GM12878 (cell line): ENCODE data around the gene SBK2. TPM values are rescaled to one million over a fixed set of nuclear protein-coding genes. Genes with fewer than 3 reads are reported as not detected.

Source experiments
- ATAC-seq: fragments of 200-7000 bp; cut with Tn5 transposase; 3 replicates; pipeline ENCODE4 v1.9.1; 2020; ENCODE audit warnings: mild to moderate bottlenecking, moderate library complexity
- BruUV-seq: library from RNA; stranded (reverse); fragments of 400-500 nt; replicated peaks from 2 replicates; lab custom pipeline; 2021; lab: Mats Ljungman, UMichigan
- CTCF ChIA-PET: fragments of 300-600 bp; sonication (Branson Sonifier 250); formaldehyde crosslinking; extraction: SDS; loops from one replicate; lab custom pipeline; 2021; ENCODE audit warnings: inconsistent platforms; lab: Yijun Ruan, JAX
- POLR2A ChIA-PET: fragments of 350-600 bp; formaldehyde crosslinking; extraction: SDS; loops from one replicate; lab custom pipeline; 2021; ENCODE audit warnings: inconsistent platforms; lab: Charles Lee
- RAD21 ChIA-PET: fragments of 300-600 bp; sonication (Branson Sonifier 250); formaldehyde crosslinking; loops from one replicate; lab custom pipeline; 2023; ENCODE audit warnings: antibody characterized with exemption; ENCODE audit not compliant: unreplicated experiment; lab: Charles Lee
- SMC1A ChIA-PET: fragments of 300-600 bp; sonication (Branson Sonifier 250); formaldehyde crosslinking; loops from one replicate; lab custom pipeline; 2023; ENCODE audit not compliant: unreplicated experiment, uncharacterized antibody; lab: Charles Lee
- DNase-seq: peaks from one replicate; pipeline ENCODE4 v3.0.0-alpha.2; 2011; ENCODE audit warnings: low read depth, low spot score
- FAIRE-seq: peaks from 3 replicates; lab custom pipeline; 2011; peaks lifted over from hg19 to GRCh38; lab: Jason Lieb, UNC
- H2AFZ ChIP-seq: 2 replicates; pipeline ENCODE4 v1.6.0; 2011; ENCODE audit warnings: low read depth, low read length, control low read depth; ENCODE audit not compliant: control insufficient read depth
- H3K27ac ChIP-seq: 2 replicates; pipeline ENCODE4 v1.5.1; 2011; ENCODE audit warnings: control low read depth; ENCODE audit not compliant: control insufficient read depth, insufficient read depth
- H3K27me3 ChIP-seq, 2 experiments: replicated peaks in 1 of 2; 2 replicates each; pipeline versions ENCODE4 v1.6.0 to v1.6.1; 2011; ENCODE audit warnings: low read length in 1 of 2; ENCODE audit not compliant: control insufficient read depth in 2 of 2, insufficient read depth in 2 of 2
- H3K36me3 ChIP-seq, 2 experiments: 2 replicates each; pipeline ENCODE4 v1.5.1; 2011; ENCODE audit warnings: low read length in 1 of 2; ENCODE audit not compliant: control insufficient read depth in 2 of 2, insufficient read depth in 2 of 2
- H3K4me1 ChIP-seq: 2 replicates; pipeline ENCODE4 v1.6.1; 2011; ENCODE audit warnings: mild to moderate bottlenecking, low read length, moderate library complexity, mixed read lengths; ENCODE audit not compliant: control insufficient read depth, insufficient read depth
- H3K4me2 ChIP-seq: 2 replicates; pipeline ENCODE4 v1.6.0; 2011; ENCODE audit warnings: control low read depth; ENCODE audit not compliant: control insufficient read depth, insufficient read depth
- H3K4me3 ChIP-seq: fragments of 200-600 bp; sonication (generic); 2 replicates; pipeline ENCODE4 v1.5.1; 2016
- H3K79me2 ChIP-seq: 2 replicates; pipeline ENCODE4 v1.6.0; 2011; ENCODE audit warnings: low read length; ENCODE audit not compliant: control insufficient read depth, insufficient read depth
- H3K9ac ChIP-seq: 2 replicates; pipeline ENCODE4 v1.8.0; 2011; ENCODE audit warnings: low read length, control low read depth, mixed read lengths; ENCODE audit not compliant: control insufficient read depth, insufficient read depth
- H3K9me3 ChIP-seq: replicated peaks from 3 replicates; pipeline ENCODE4 v1.5.1; 2011; ENCODE audit warnings: mild to moderate bottlenecking, low read length; ENCODE audit not compliant: control insufficient read depth, insufficient read depth
- H4K20me1 ChIP-seq: 2 replicates; pipeline ENCODE4 v1.6.0; 2011; ENCODE audit not compliant: control insufficient read depth, insufficient read depth
- ATF7 ChIP-seq: fragments of 450-650 bp; IDR thresholded peaks from 2 replicates; pipeline ENCODE4 v1.6.1; 2016; ENCODE audit warnings: low read depth, mild to moderate bottlenecking
- BMI1 ChIP-seq: fragments of 450-650 bp; IDR thresholded peaks from 2 replicates; pipeline ENCODE4 v1.6.1; 2016; ENCODE audit warnings: mild to moderate bottlenecking, moderate library complexity, borderline replicate concordance
- CHD1 ChIP-seq: IDR thresholded peaks from 2 replicates; pipeline ENCODE4 v1.6.1; 2012; ENCODE audit warnings: low read depth, low read length, improper control_type of control experiment
- CHD2 ChIP-seq: IDR thresholded peaks from 2 replicates; pipeline ENCODE4 v1.6.1; 2011; ENCODE audit warnings: low read depth, low read length, improper control_type of control experiment, borderline replicate concordance
- EGR1 ChIP-seq, 2 experiments: IDR thresholded peaks; 1 replicate in 1 of 2; 2 replicates in 1 of 2; pipeline ENCODE4 v1.6.1; 2011 to 2012; ENCODE audit warnings: low read depth in 2 of 2, low read length in 2 of 2, borderline replicate concordance in 1 of 2, mild to moderate bottlenecking in 1 of 2, moderate library complexity in 1 of 2
- FOXM1 ChIP-seq: IDR thresholded peaks from 2 replicates; pipeline ENCODE4 v1.6.1; 2012; ENCODE audit warnings: low read depth, mild to moderate bottlenecking, inconsistent platforms, low read length, moderate library complexity
- HDAC2 ChIP-seq: fragments of 200-600 bp; sonication (generic); IDR thresholded peaks from 2 replicates; pipeline ENCODE4 v1.6.1; 2017
- MTA3 ChIP-seq: IDR thresholded peaks from 2 replicates; pipeline ENCODE4 v1.6.1; 2012; ENCODE audit warnings: low read length, inconsistent platforms, borderline replicate concordance
- NFIC ChIP-seq: IDR thresholded peaks from 2 replicates; pipeline ENCODE4 v1.6.1; 2012; ENCODE audit warnings: low read depth, mild to moderate bottlenecking, inconsistent platforms, low read length, moderate library complexity
- RAD51 ChIP-seq: fragments of 450-650 bp; IDR thresholded peaks from 2 replicates; pipeline ENCODE4 v1.6.1; 2016; ENCODE audit warnings: moderate library complexity, mild to moderate bottlenecking, inconsistent platforms
- RELA ChIP-seq: fragments of 450-650 bp; IDR thresholded peaks from 2 replicates; pipeline ENCODE4 v1.8.0; 2014; ENCODE audit warnings: borderline replicate concordance; ENCODE audit not compliant: partially characterized antibody
- SIX5 ChIP-seq: IDR thresholded peaks from 2 replicates; pipeline ENCODE4 v1.6.1; 2011; ENCODE audit warnings: mild to moderate bottlenecking, low read depth, low read length, moderate library complexity; ENCODE audit not compliant: severe bottlenecking
- USF2 ChIP-seq: IDR thresholded peaks from 2 replicates; pipeline ENCODE4 v1.6.1; 2011; ENCODE audit warnings: low read depth, low read length, improper control_type of control experiment, borderline replicate concordance
- WRNIP1 ChIP-seq: IDR thresholded peaks from 2 replicates; pipeline ENCODE4 v1.6.1; 2011; ENCODE audit warnings: low read depth, low read length, improper control_type of control experiment, borderline replicate concordance
- ZBTB40 ChIP-seq: fragments of 450-650 bp; IDR thresholded peaks from 2 replicates; pipeline ENCODE4 v1.6.1; 2016; ENCODE audit warnings: mild to moderate bottlenecking, moderate library complexity, borderline replicate concordance
- ZNF217 ChIP-seq: fragments of 450-650 bp; IDR thresholded peaks from 2 replicates; pipeline ENCODE4 v1.6.1; 2017; ENCODE audit warnings: antibody characterized with exemption, mild to moderate bottlenecking
- WGBS: methylation state at CpG from one replicate; pipeline ENCODE4 v1.1.6; 2016; ENCODE audit warnings: low lambda C conversion rate; ENCODE audit not compliant: insufficient replicate concordance, insufficient coverage; ENCODE audit errors: missing lambda C conversion rate; 5-methylcytosine and 5-hydroxymethylcytosine counted together
- in situ Hi-C: fragments of 300-500 bp; cut with MboI; formaldehyde crosslinking; loops from 9 replicates; pipeline ENCODE4 v1.14.3; 2018; ENCODE audit warnings: mixed read lengths
- intact Hi-C: fragments of 100-400 bp; cut with micrococcal nuclease; formaldehyde crosslinking; loops from one replicate; pipeline ENCODE4 v1.14.2; 2022; ENCODE audit not compliant: unreplicated experiment
- polyA plus RNA-seq, 11 experiments: library from polyadenylated mRNA; depleted of rRNA in 4 of 11; unstranded in 6 of 11; stranded (reverse) in 5 of 11; fragments of >200 nt; fragmentation: Nextera tagmentation in 4 of 11; fragmentation: Illumina TruSeq in 1 of 11; extraction: Ambion mirVana in 4 of 11; extraction: Trizol in 1 of 11; gene quantifications; 1 replicate in 1 of 11; 2 replicates in 10 of 11; pipeline versions ENCODE4 v1.2.1 to v1.2.3, GENCODE V29; 2011 to 2016; ENCODE audit warnings: inconsistent platforms in 2 of 11, missing spikeins in 2 of 11, low read depth in 1 of 11
- total RNA-seq, 4 experiments: library from RNA; depleted of rRNA in 3 of 4; stranded (reverse); fragments of >200 nt in 3 of 4; fragmentation: Illumina TruSeq in 1 of 4; extraction: Trizol in 1 of 4; gene quantifications; 2 replicates each; pipeline versions ENCODE4 v1.2.1 to v1.2.3, GENCODE V29; 2013 to 2021
- TF ChIP-seq, protein P1 (sequence below): fragments of 450-650 bp; conservative IDR thresholded peaks from 2 replicates; pipeline ENCODE4 v1.6.1; 2017; ENCODE audit warnings: mild to moderate bottlenecking, moderate library complexity

The SBK2 gene
- total and polyA plus RNA-seq, 10 of the 15 experiments (the other 5 are each of a cell fraction or from before 2014, with no cell fraction given): not detected

DNA sequence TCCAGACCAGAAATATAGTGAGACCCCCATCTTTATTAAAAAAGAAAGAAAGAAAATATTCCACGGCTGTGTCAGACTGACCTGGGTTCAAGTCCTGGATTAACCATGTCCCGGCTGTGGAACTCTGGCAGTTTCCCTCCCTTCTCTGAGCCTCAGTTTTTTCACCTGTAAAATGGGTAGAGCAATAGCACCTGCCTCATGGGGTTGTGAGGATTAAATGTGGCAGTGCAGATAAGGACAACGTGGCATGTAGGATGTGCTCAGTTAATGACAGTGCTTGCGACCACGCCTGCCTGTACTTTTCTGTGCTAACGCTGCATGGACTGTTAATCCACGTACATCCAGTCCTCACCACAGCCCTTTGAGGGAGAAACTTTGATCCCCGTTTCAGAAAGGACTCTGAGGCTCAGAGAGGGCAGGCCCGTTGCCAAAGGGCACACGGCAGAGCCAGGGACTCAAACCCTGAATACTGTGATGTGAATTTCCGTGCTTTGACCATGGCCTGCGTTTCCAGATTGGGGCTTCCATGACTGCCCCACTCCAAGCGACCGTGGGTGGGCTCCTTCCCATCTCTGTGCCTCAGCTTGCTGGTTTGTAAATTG, 16.1 kb downstream of the SBK2 start:
- Histone ChIP-seq H3K9ac (no peak overlapping the region), H3K4me3 (no peak overlapping the region), H3K4me2 (no peak overlapping the region), H4K20me1 (no peaks in the 10 kb centered on the region), H3K27ac (no peak overlapping the region), H3K36me3 (no peaks in the 10 kb centered on the region), H3K27me3 (no peaks in the 10 kb centered on the region), H2AFZ (no peak overlapping the region), H3K9me3 (no peaks in the 10 kb centered on the region), H3K4me1 (0 out of 2 replicates have a peak, but pooled peaks cover 4% of the 10 kb centered on the region), H3K79me2 (no peaks in the 10 kb centered on the region)
- TF ChIP-seq, protein P1, sequence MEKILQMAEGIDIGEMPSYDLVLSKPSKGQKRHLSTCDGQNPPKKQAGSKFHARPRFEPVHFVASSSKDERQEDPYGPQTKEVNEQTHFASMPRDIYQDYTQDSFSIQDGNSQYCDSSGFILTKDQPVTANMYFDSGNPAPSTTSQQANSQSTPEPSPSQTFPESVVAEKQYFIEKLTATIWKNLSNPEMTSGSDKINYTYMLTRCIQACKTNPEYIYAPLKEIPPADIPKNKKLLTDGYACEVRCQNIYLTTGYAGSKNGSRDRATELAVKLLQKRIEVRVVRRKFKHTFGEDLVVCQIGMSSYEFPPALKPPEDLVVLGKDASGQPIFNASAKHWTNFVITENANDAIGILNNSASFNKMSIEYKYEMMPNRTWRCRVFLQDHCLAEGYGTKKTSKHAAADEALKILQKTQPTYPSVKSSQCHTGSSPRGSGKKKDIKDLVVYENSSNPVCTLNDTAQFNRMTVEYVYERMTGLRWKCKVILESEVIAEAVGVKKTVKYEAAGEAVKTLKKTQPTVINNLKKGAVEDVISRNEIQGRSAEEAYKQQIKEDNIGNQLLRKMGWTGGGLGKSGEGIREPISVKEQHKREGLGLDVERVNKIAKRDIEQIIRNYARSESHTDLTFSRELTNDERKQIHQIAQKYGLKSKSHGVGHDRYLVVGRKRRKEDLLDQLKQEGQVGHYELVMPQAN: no peak
- no peak for TF ChIP-seq SIX5
- no peak for TF ChIP-seq CHD2
- TF ChIP-seq BMI1: no peak
- TF ChIP-seq ZNF217: no peak
- no peak for TF ChIP-seq HDAC2
- TF ChIP-seq USF2: no peak
- no peak for TF ChIP-seq MTA3
- no peak for TF ChIP-seq ATF7
- no peak for TF ChIP-seq FOXM1
- TF ChIP-seq CHD1: no peak
- no peak for TF ChIP-seq RELA
- TF ChIP-seq EGR1 (IDR thresholded peaks at IDR 0.05; ENCODE audit: borderline replicate concordance in 1 of 2, low read depth in 2 of 2, low read length in 2 of 2): no peak
- TF ChIP-seq NFIC: no peak
- no peak for TF ChIP-seq RAD51
- no peak for TF ChIP-seq WRNIP1
- TF ChIP-seq ZBTB40: no peak
- RAD21 ChIA-PET: no interaction called here
- CTCF ChIA-PET: interaction anchor here (1.1 kb wide), 1 partner anchor 112 kb away, joined by 6 read pairs; no protein-coding TSS in a partner anchor
- DNase-seq (no peak), FAIRE-seq (no peak), ATAC-seq (no peak)
- POLR2A ChIA-PET: no interaction called here
- in situ Hi-C loops: no loop called here
- BruUV-seq: no TSS peak
- intact Hi-C loops: no loop called here
- WGBS: 42% methylated on average over 14 of the region's 14 CpGs
- SMC1A ChIA-PET: interaction anchor here (1.1 kb wide), 1 partner anchor 110 kb away, joined by 4 read pairs; no protein-coding TSS in a partner anchor
